RWPE1 (cell line): ENCODE data around the gene GFRA3.

Source experiments
- CTCF ChIA-PET: fragments of 350-600 bp; sonication (Branson Sonifier 250); formaldehyde crosslinking; extraction: SDS; loops from one replicate; lab custom pipeline; 2021; lab: Yijun Ruan, JAX
- POLR2A ChIA-PET: fragments of 400-600 bp; formaldehyde crosslinking; extraction: SDS; loops from one replicate; lab custom pipeline; 2020; ENCODE audit warnings: antibody characterized with exemption; ENCODE audit not compliant: low non-redundant PET; lab: Yijun Ruan, JAX
- DNase-seq: peaks from one replicate; pipeline ENCODE4 v3.0.0; 2012; ENCODE audit warnings: low spot score
- H3K27ac ChIP-seq: fragments of 450-650 bp; 2 replicates; pipeline ENCODE4 v1.5.1; 2017
- CTCF ChIP-seq: fragments of 450-650 bp; conservative IDR thresholded peaks from 2 replicates; pipeline ENCODE4 v1.5.1; 2017; ENCODE audit warnings: low read depth, mild to moderate bottlenecking

Gene GFRA3

DNA sequence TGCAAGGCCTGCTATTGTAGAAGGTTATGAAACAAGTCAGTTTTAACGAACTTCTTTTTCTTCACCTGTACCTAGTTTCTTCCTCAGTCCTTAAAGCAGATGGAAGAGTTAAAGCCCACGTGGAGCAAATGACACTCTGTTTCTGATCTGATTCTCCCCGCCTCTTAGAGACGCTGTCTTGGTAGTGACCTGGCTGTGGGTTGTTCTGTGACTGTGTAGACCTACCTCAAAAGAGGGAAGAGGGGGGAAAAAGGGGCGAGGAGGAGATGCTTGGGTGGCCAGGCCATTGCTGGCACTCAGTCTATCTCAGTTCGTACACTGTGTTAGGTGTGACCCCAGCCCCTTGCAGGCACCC, 610 bp downstream of the GFRA3 start:
- H3K27ac ChIP-seq: no peak overlapping the region
- no peak for DNase-seq
- POLR2A ChIA-PET: no interaction called here
- TF ChIP-seq CTCF: no peak
- CTCF ChIA-PET: no interaction called here

DNA sequence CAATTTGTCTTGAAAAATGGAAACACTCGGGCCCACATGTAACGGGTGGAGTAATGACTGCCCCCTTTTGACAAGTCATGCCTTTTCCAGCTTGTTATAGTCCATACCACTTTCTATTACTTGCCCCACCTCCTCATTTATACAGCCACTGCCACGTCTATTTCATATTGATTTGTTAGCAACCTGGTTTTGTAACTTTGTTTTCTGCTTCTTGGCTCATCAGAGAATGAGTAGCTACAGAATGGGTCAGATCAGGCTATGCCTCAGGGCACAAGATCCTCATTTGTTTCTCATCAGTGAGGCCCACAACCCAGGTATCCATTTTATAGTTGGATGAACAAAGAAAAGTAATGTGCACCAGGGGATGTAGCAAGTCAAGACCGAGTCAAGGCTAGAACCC, 1.7 kb downstream of the GFRA3 start:
- TF ChIP-seq CTCF: no peak
- DNase-seq: no peak
- no peak overlapping the region for H3K27ac ChIP-seq
- POLR2A ChIA-PET: no interaction called here
- CTCF ChIA-PET: no interaction called here

- TF ChIP-seq CTCF: no peak
- H3K27ac ChIP-seq: no peak overlapping the region
- POLR2A ChIA-PET: no interaction called here
- CTCF ChIA-PET: no interaction called here
- no peak for DNase-seq
These were observed 3.1 kb downstream of the GFRA3 start for GRCh38 chr5:138271281-138271680.

DNA sequence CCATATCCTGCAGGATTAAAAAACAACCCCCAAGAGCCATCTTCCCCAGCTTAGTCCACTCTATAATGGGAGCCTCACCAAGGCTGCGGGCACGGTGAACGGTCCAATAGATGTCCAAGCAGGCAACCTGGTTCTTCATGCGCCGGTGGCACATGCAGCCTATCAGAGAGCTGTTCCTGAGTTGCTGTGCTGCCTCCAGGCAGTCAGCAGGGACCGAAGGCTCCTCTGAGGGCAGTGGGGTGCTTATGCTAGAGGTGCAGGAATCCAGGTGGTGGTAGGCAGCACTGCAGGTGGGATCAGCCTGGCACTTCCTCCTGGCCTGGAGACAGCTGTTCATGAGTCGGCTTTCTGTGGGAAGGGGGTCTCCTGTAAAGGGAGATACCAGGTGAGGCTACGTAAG, 10.2 kb downstream of the GFRA3 start:
- DNase-seq: no peak
- ChIA-PET POLR2A (no interaction called here), CTCF (interaction anchor here (0.6 kb wide), 1 partner anchor 1352 kb away, joined by 4 read pairs; no protein-coding TSS in a partner anchor)
- H3K27ac ChIP-seq: no peak overlapping the region
- TF ChIP-seq CTCF: no peak

GRCh38 chr5:138263581-138263980, 10.8 kb downstream of the GFRA3 start:
- CTCF ChIA-PET: no interaction called here
- POLR2A ChIA-PET: no interaction called here
- no peak for TF ChIP-seq CTCF

DNA sequence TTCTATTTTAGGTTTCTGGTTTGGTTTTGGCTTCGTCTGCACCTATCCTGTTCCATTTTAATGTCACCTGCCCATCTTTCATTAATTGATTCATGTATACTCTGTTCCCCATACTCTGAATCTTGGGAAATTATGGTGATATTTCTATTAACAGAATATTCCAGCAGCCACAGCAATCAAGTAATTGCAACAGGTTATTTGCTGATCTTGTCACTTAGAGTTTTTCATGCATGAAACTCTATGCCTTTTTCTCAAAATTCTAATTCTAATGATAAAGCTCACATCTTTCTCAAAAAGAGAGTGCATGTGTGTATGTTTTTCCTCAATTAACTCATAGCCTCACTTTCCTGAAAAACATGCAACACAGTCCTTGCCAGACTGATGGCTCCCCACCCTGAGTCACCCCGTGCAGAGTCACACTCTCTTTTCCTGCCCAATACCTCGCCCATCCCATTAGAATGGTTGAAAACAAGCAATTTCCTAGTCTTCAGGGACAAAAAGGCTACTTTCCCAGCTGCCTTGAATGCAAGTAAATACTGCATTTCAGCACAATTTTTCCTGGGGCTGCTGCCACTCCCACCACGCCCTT, 15.6 kb downstream of the GFRA3 start:
- ChIA-PET CTCF (interaction anchor here (0.5 kb wide), 1 partner anchor 60 kb away, joined by 3 read pairs; no protein-coding TSS in a partner anchor), POLR2A (interaction anchor here (0.7 kb wide), 1 partner anchor 71 kb away, joined by 4 read pairs; no protein-coding TSS in a partner anchor)
- H3K27ac ChIP-seq: no peak overlapping the region
- no peak for DNase-seq
- TF ChIP-seq CTCF: no peak

More at GRCh38 chr5:138263581-138263980, 10.8 kb downstream of the GFRA3 start:
- DNase-seq: no peak
- no peak overlapping the region for H3K27ac ChIP-seq

DNA sequence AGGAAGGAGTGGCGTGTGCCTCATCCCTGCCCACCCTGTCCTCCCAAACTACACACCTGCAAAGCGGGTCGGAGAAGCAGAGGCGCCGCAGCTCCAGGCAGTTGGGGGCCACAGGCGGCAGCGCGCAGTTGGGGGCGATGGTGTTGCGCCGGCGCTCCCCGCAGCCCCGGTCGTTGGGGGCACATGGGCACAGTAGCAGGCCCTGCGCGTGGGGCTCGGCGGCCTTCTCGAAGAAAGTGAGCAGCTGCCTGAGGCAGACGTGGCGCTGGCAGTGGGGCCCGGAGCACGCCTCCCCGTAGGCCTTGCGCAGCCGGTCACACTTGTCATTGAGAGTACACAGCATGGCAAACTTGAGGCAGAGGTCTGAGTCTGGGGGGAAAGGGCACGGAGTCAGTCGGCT, 16.8 kb downstream of the GFRA3 start:
- H3K27ac ChIP-seq: no peak overlapping the region
- no peak for DNase-seq
- TF ChIP-seq CTCF: no peak
- ChIA-PET CTCF (no interaction called here), POLR2A (no interaction called here)
